ENCODE measurements around the gene NCOA1. TPM values are rescaled to one million over a fixed set of nuclear protein-coding genes. Genes with fewer than 3 reads are reported as not detected.

NCOA1 gene
- total RNA-seq = 10 to 100 TPM; 41.3 to 69.6 (median 54.8) TPM

DNA sequence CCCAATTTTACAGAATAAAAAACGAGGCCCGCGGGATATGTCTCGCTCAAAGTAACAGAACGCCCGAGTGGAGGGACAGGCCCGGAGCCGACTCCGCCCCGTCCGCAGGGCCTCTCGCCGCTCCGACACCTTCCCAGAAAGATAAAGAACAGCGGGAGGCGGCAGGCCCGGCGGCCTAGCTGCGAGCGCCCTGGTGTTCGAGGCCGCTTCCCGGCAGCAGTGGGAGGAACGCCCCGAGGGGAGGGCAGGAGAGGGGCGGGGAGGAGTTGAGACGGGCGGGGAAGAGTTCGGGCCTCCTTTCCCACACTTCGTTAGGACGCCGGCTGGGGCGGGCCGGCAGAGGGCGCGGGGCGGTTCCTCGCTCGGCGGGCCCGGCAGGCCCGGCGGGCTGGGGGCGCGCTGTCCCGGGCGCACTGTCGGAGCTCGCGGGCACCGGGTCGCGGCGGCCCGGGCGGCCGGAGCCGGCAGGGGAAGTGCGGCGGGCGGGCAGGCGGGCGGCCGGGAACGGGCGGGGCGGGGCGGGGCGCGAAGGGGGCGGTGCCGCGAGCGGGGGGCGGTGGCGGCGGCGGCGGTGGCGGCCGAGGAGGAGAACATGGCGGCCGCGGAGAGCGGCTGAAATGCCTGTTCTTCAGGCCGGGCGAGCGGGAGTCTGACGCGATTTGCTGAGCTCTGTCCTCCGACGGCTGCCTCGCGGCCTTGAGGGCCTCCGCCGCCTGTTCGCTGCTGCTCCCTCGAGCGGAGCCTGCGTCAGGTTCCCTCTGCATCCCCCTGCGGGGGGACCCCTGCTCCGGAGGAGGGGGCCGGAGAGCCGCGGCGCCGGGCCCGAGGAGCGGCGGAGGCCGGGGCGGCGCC lies at the start of gene NCOA1:
NCOA1 (plus strand) TSS at position 565 of the 852 bp plus-strand sequence. CDS start 167,424 bp downstream, outside the sequence.
- Histone ChIP-seq H3K9me3 (no peaks in the 10 kb centered on the region), H3K27ac (peak within 1 kb of the TSS; percentile 75 to 98 (median 89)), H3K36me3 (no peaks in the 10 kb centered on the region), H3K4me3 (peak within 1 kb of the TSS; percentile 62 to 97 (median 78)), H3K27me3 (no peaks in the 10 kb centered on the region), H3K4me1 (peaks cover 0 to 27% (median 6%) of the 10 kb centered on the region in 4 donors)
- DNase-seq = peak; percentile 84 to 94 (median 94)
- TF ChIP-seq CTCF (IDR thresholded peaks at IDR 0.05) (peak in 3 of 6 experiments; percentile 24 to 34 (median 29)), POLR2A (IDR thresholded peaks at IDR 0.05) (peak; percentile 30 to 33)

- Histone ChIP-seq H3K36me3 (no peaks in the 10 kb centered on the region), H3K4me1 (no peaks in the 10 kb centered on the region), H3K27ac (no peak overlapping the region), H3K9me3 (peaks cover 0 to 9% (median 2%) of the 10 kb centered on the region in 4 donors), H3K27me3 (no peaks in the 10 kb centered on the region), H3K4me3 (no peak overlapping the region)
- TF ChIP-seq CTCF (IDR thresholded peaks at IDR 0.05) (no peak), POLR2A (IDR thresholded peaks at IDR 0.05) (no peak)
- no peak for DNase-seq
Observed at GRCh38 chr2:24448797-24449196, 42.3 kb upstream of the NCOA1 start.

- H3K4me1 ChIP-seq = no peaks in the 10 kb centered on the region
- H3K27me3 ChIP-seq = no peaks in the 10 kb centered on the region
- TF ChIP-seq POLR2A (IDR thresholded peaks at IDR 0.05) (no peak), CTCF (IDR thresholded peaks at IDR 0.05) (no peak)
- no peak for DNase-seq
- H3K36me3 ChIP-seq = no peaks in the 10 kb centered on the region
- H3K4me3 ChIP-seq = no peak overlapping the region
- peaks cover 0 to 9% (median 2%) of the 10 kb centered on the region in 4 donors for H3K9me3 ChIP-seq
- H3K27ac ChIP-seq = no peak overlapping the region
Observed at GRCh38 chr2:24449344-24449743, 41.7 kb upstream of the NCOA1 start.

DNA sequence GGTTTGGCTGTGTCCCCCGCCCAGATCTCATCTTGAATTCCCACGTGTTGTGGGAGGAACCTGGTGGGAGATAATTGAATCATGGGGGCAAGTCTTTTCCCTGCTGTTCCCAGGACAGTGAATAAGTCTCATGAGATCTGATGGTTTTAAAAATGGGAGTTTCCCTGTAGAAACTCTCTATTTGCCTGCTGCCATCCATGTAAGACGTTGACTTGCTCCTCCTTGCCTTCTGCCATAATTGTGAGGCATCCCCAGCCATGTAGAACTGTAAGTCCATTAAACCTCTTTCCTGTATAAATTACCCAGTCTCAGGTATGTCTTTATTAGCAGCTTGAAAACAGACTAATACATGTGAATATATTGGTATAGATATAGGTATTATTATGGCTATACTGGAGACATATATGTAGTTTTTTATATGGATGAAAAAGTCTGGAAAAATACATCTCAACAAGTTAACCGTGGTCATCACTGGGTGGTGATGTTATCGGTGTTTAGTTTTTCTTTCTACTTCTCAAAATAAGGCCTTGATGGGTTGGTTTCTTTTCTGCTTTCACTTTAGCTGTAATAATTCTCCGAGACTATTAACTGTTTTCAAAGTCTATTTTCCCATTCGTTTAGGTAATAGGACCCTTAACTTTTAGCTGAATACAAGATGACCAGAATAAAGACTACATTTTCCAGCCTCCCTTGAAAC lies 39.1 kb upstream of the NCOA1 start:
- DNase-seq = no peak
- peaks cover 0 to 9% (median 2%) of the 10 kb centered on the region in 4 donors for H3K9me3 ChIP-seq
- no peaks in the 10 kb centered on the region for H3K36me3 ChIP-seq
- no peak overlapping the region for H3K4me3 ChIP-seq
- TF ChIP-seq POLR2A (IDR thresholded peaks at IDR 0.05) (no peak), CTCF (IDR thresholded peaks at IDR 0.05) (no peak)
- H3K27me3 ChIP-seq = no peaks in the 10 kb centered on the region
- H3K27ac ChIP-seq = no peak overlapping the region
- H3K4me1 ChIP-seq = no peaks in the 10 kb centered on the region

DNA sequence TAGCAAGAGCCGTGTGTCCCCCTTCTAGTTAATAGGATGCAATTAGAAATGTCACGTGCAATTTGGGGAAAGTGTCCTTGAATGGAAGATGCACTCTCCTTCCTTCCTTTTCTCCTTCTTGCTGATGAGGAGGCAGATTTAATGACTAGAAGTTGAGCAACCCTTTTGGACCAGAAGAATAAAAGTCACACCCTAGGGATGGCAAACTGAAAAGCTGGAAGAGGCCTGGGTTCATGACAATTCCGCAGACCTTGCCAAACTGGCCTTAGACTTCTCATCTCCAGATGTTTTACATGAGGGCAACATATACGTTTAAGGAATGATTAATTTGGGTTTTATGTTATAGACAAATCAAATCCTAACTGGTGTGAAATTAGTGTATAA lies 38.6 kb upstream of the NCOA1 start:
- Histone ChIP-seq H3K4me3 (no peak overlapping the region), H3K4me1 (no peaks in the 10 kb centered on the region), H3K36me3 (no peaks in the 10 kb centered on the region), H3K27ac (no peak overlapping the region), H3K9me3 (peaks cover 0 to 9% (median 2%) of the 10 kb centered on the region in 4 donors), H3K27me3 (no peaks in the 10 kb centered on the region)
- TF ChIP-seq CTCF (IDR thresholded peaks at IDR 0.05) = no peak
- TF ChIP-seq POLR2A (IDR thresholded peaks at IDR 0.05) = no peak
- no peak for DNase-seq
